HG03520 (cell line): ENCODE measurements around the gene XXYLT1.

Experiments used
- ATAC-seq: cut with Tn5 transposase; IDR thresholded peaks from one replicate; pipeline ENCODE4 v1.9.1; 2021; ENCODE audit warnings: mild to moderate bottlenecking, moderate library complexity; ENCODE audit not compliant: unreplicated experiment

Gene XXYLT1

GRCh38 chr3:195253923-195254432 is 17.0 kb downstream of the XXYLT1 start:
- no peak for ATAC-seq

- no peak for ATAC-seq
These were observed 19.5 kb downstream of the XXYLT1 start for GRCh38 chr3:195251336-195252065.

GRCh38 chr3:195250473-195251251 is 20.3 kb downstream of the XXYLT1 start:
- ATAC-seq: no peak

GRCh38 chr3:195249858-195250464 is 21.0 kb downstream of the XXYLT1 start:
- no peak for ATAC-seq

GRCh38 chr3:195249057-195249770 is 21.7 kb downstream of the XXYLT1 start:
- ATAC-seq: no peak

DNA sequence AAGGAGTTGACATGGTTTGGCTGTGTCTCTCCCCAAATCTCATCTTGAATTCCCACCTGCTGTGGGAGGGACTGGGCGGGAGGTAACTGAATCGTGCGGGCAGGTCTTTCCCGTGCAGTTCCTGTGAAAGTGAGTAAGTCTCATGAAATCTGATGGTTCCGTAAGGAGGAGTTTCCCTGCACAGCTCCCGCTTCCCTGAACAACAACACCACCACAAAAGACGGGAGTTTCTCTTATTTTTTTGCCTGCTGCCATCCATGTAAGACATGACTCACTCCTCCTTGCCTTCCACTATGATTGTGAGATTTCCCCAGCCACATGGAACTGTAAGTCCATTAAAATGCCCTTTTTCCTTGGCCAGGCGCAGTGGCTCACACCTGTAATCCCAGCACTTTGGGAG is 22.7 kb downstream of the XXYLT1 start:
- no peak for ATAC-seq

DNA sequence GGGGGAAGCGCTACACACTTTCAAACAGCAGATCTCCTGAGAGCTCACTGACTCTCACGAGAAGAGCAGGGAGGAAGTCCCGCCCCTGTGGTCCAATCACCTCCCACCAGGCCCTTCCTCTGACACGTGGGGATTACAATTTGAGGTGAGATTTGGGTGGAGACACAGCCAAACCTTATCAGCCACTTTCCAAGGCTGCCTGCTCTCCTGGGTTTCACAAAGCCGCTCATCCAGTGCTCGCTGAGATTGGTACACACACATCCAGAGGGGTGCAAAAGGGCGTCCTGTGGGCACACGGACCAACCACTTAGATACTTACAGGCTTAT is 23.1 kb downstream of the XXYLT1 start:
- ATAC-seq: no peak

DNA sequence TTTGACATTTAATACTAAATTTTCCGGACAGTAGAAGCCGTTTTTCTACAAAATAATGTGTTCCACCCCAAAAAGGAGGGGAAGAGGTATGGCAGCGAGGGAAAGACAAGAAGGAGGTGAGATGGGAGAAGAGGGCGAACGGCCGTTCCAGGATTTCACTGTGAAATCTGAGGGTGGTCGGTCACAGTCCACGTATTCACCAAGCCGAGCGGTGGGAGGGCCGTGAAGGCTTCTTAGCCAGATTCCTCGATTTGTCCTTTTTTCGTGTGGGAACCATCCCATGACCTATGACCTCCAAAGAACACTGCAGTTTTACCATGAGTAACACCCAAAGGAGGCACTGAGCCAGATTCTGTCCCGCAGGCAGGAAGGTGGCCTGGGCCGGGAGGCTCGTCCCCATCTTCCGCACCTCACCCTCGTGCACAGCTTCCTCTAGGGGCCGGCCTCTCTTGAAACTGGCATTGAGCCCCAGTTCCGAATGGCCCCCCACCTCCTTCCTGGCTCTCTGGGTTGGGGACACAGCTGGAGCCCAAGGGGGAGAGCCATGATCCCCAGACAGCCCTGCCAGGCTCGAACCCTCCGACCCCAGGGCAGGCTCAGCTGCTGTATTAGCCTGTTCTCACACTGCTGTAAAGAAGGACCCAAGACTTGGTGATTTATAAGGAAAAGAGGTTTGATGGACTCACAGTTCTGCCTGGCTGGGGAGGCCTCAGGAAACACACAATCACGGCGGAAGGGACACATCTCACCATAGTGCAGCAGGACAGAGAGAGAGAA is 23.7 kb downstream of the XXYLT1 start:
- no peak for ATAC-seq

GRCh38 chr3:195246581-195246995 is 24.4 kb downstream of the XXYLT1 start:
- ATAC-seq: no peak

DNA sequence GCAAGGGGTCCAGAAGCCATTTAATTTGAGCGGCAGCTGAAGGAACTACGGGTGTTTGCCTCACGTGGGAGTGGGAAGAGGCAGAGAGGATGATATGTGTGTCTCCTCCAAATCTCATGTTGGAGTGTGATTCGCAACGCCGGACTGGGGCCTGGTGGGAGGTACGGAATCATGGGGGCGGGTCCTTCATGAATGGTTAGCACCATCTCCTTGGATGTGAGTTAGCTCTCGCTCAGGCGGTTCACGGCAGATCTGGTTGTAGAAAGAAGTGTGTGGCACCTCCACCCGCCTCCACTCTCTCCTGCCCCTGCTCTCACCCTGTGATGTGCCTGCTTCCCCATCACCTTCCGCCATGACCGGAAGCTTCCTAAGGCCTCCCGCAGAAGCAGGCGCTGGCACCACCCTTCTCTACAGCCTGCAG is 25.4 kb downstream of the XXYLT1 start:
- no peak for ATAC-seq

DNA sequence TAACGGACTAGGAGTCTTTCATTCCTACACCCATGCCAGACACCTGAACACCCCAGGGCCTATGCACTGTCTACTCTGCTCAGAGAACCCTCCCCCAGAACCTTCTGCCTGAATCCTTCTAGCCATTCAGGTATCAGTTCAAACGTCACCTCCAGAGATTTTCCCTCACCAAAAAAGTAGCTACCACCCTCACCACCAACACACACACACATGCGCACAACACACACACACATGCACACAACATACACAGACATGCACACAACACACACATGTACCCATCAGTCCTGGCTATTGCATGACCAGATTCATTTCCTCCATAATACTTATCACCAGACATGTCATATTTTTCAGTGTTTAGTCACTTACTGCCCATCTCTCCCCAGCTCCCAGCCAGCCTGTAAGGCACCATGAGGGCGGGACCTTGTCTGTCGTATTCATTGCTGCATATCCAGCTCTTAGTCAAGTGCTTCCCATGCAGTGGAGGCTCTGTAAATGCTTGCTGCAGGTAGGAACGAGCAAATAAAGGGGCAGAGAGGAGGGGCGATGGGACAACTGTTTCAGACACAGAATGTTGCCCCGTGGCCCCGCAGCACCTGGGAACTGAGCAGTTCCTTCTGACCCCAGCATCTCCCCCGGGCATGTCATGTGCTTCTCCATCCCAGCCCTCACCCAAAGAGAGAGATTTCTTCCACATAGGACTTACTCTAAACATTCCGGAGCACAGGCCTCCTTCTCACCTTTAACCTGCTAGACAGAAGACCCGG is 29.2 kb downstream of the XXYLT1 start:
- no peak for ATAC-seq

GRCh38 chr3:195240939-195241338 is 30.0 kb downstream of the XXYLT1 start:
- ATAC-seq: no peak

DNA sequence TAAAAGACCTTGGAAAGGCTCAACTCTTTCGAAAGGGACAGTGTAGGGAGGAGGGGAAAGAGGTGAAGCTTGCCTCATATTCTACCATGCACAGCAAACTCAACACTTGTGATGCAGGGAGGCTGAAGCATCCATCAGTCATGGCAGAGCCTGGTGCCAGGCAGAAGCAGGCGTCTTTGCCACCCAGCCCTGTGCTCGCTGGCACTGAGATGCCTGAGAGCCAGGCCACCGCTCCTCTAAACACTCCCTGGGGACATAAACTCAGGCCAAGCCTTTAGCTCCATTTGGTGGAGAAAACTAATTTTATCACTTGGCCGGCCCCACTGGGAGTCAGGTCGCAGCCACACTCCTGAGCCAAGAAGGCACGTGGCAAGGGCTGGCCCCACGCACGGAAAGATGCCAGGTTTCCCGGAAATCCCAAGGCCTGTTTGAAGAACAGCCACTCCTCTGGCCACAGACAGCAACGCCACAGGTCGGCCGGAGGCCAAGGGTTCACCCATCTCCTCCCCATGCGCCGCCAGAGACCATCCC is 30.7 kb downstream of the XXYLT1 start:
- ATAC-seq: no peak

- ATAC-seq: no peak
These were observed 31.8 kb downstream of the XXYLT1 start for GRCh38 chr3:195239121-195239520.

- ATAC-seq: no peak
These were observed 32.3 kb downstream of the XXYLT1 start for GRCh38 chr3:195238586-195239118.

- ATAC-seq: no peak
These were observed 32.8 kb downstream of the XXYLT1 start for GRCh38 chr3:195238081-195238571.

- ATAC-seq: no peak
These were observed 34.0 kb downstream of the XXYLT1 start for GRCh38 chr3:195236801-195237570.

GRCh38 chr3:195236076-195236798 is 34.7 kb downstream of the XXYLT1 start:
- ATAC-seq: no peak
